Measurements from ENCODE around the gene TP53BP2.

DNA sequence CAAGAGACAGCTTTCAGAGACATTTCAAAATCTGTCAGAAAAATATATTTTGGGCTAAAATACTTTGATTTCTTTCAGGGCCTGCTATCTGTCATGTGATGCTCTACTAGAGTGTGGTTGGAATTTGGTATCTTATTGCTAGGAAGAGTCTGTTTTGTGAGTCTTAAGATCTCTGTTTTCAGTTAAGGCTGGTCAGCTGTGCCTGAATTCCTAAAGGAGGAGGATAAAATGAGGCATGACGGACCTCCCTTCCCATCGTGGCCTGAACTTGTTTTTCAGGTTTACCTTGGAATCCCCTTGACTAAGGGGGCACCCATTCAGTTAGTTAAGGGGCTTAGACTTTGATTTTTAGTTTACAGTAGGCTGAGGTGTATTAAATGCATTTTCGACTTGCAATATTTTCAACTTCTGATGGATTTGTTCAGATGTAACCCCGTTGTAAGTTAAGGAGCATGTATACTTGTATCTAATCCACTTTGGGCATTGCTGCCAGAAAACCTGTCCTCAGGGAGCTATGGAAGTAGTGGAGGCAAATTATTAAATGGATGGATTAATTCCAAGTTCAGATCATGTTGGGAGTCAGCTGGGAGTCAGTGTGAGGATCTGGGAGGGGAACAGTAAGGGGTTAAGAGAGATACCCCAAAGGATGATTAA is 115.1 kb downstream of the TP53BP2 start:
- TF ChIP-seq, protein P1, sequence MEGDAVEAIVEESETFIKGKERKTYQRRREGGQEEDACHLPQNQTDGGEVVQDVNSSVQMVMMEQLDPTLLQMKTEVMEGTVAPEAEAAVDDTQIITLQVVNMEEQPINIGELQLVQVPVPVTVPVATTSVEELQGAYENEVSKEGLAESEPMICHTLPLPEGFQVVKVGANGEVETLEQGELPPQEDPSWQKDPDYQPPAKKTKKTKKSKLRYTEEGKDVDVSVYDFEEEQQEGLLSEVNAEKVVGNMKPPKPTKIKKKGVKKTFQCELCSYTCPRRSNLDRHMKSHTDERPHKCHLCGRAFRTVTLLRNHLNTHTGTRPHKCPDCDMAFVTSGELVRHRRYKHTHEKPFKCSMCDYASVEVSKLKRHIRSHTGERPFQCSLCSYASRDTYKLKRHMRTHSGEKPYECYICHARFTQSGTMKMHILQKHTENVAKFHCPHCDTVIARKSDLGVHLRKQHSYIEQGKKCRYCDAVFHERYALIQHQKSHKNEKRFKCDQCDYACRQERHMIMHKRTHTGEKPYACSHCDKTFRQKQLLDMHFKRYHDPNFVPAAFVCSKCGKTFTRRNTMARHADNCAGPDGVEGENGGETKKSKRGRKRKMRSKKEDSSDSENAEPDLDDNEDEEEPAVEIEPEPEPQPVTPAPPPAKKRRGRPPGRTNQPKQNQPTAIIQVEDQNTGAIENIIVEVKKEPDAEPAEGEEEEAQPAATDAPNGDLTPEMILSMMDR (IDR thresholded peaks at IDR 0.05; ENCODE audit: borderline replicate concordance, extremely low read depth, low read length, poor library complexity, severe bottlenecking): no peak
- no peak for TF ChIP-seq EZH2 (IDR thresholded peaks at IDR 0.05; ENCODE audit: borderline replicate concordance, low read depth, low read length, severe bottlenecking)
